Astrocyte (in vitro differentiated cells and primary cell): ENCODE data around the gene PDZK1.
"Not testable (repeated sequence)": the region's sequence is repeated elsewhere in the genome, so short reads cannot be mapped to it uniquely, and the experiment has no call there.

Source experiments
- CTCF ChIP-seq: IDR thresholded peaks from 2 replicates; pipeline ENCODE4 v1.5.1; 2011; ENCODE audit warnings: low read depth, mild to moderate bottlenecking, inconsistent platforms, low read length, moderate library complexity; ENCODE audit not compliant: insufficient read depth
- EZH2 ChIP-seq: IDR thresholded peaks from 2 replicates; pipeline ENCODE4 v1.6.1; 2012; ENCODE audit warnings: mild to moderate bottlenecking, low read length, inconsistent platforms; ENCODE audit not compliant: insufficient read depth

- TF ChIP-seq CTCF, EZH2: not testable (repeated sequence)
Measured at GRCh38 chr1:145641886-145642285, 65.3 kb downstream of the PDZK1 start.
